Measurements from ENCODE around the gene CAB39L.

DNA sequence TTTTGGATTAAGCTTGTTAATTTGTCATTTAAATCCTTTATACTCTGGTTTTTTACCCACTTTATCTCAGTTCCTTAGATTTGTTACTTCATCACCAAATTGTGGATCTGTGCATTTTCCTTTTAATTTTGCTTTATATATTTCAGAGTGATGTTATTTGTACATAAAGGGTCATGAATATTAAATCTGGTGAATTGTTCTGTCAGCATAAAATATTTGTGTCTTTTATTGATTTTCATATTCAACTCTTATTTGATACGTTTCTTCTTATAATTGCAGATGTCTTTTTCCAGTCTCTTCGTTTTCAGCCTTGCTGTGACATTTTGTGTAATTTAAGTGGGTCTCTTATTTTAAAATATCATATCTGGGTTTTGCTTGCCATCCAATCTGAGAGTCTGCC is 4.9 kb upstream of the CAB39L start:
- TF ChIP-seq, protein P1, sequence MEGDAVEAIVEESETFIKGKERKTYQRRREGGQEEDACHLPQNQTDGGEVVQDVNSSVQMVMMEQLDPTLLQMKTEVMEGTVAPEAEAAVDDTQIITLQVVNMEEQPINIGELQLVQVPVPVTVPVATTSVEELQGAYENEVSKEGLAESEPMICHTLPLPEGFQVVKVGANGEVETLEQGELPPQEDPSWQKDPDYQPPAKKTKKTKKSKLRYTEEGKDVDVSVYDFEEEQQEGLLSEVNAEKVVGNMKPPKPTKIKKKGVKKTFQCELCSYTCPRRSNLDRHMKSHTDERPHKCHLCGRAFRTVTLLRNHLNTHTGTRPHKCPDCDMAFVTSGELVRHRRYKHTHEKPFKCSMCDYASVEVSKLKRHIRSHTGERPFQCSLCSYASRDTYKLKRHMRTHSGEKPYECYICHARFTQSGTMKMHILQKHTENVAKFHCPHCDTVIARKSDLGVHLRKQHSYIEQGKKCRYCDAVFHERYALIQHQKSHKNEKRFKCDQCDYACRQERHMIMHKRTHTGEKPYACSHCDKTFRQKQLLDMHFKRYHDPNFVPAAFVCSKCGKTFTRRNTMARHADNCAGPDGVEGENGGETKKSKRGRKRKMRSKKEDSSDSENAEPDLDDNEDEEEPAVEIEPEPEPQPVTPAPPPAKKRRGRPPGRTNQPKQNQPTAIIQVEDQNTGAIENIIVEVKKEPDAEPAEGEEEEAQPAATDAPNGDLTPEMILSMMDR (IDR thresholded peaks at IDR 0.05) = no peak
- no peak for TF ChIP-seq POLR2A (IDR thresholded peaks at IDR 0.05)
